Tibial nerve (tissue), 4 donors: ENCODE data around the gene GPR180. TPM values are rescaled to one million over a fixed set of nuclear protein-coding genes. Genes with fewer than 3 reads are reported as not detected.

Source experiments
- DNase-seq, 2 donors: peaks; one replicate each; pipeline ENCODE4 v3.0.0-alpha.2; 2019; ENCODE audit warnings: low spot score in 2 of 2
- H3K27ac ChIP-seq, 4 donors: fragments of 200-600 bp; sonication (generic) in 3 of 4; one replicate each; pipeline ENCODE4 v1.5.1; 2017 to 2019; ENCODE audit warnings: mild to moderate bottlenecking in 1 of 4
- H3K27me3 ChIP-seq, 2 donors: fragments of 200-600 bp; sonication (generic) in 1 of 2; one replicate each; pipeline versions ENCODE4 v1.5.1 to v1.6.0; 2017 to 2019
- H3K36me3 ChIP-seq, 3 donors: fragments of 200-600 bp; sonication (generic); one replicate each; pipeline ENCODE4 v1.5.1; 2018 to 2019
- H3K4me1 ChIP-seq, 4 donors: fragments of 200-600 bp; sonication (generic) in 3 of 4; one replicate each; pipeline ENCODE4 v1.5.1; 2017 to 2019
- H3K4me3 ChIP-seq, 4 donors: fragments of 200-600 bp; sonication (generic) in 3 of 4; one replicate each; pipeline ENCODE4 v1.5.1; 2017 to 2019; ENCODE audit warnings: mild to moderate bottlenecking in 1 of 4, moderate library complexity in 1 of 4
- H3K9me3 ChIP-seq, 4 donors: fragments of 200-600 bp; sonication (generic) in 3 of 4; one replicate each; pipeline ENCODE4 v1.5.1; 2017 to 2019
- CTCF ChIP-seq, 5 experiments: fragments of 200-600 bp in 3 of 5; fragments of 450-650 bp in 2 of 5; sonication (generic) in 3 of 5; IDR thresholded peaks; one replicate each; pipeline ENCODE4 v1.5.1; 2016 to 2019; ENCODE audit warnings: antibody characterized with exemption in 5 of 5, mild to moderate bottlenecking in 3 of 5, moderate library complexity in 2 of 5
- EP300 ChIP-seq, 2 donors: sonication (generic); formaldehyde crosslinking; IDR thresholded peaks; one replicate each; pipeline ENCODE4 v1.6.1; 2017; ENCODE audit warnings: antibody characterized with exemption in 2 of 2, mild to moderate bottlenecking in 1 of 2
- POLR2A ChIP-seq, 2 donors: fragments of 450-650 bp; IDR thresholded peaks; one replicate each; pipeline ENCODE4 v1.6.1; 2017; ENCODE audit warnings: antibody characterized with exemption in 2 of 2, mild to moderate bottlenecking in 2 of 2, moderate library complexity in 2 of 2
- WGBS, 2 donors: methylation state at CpG; one replicate each; pipeline ENCODE4 v1.1.5; 2018; 5-methylcytosine and 5-hydroxymethylcytosine counted together
- total RNA-seq, 4 donors: library from RNA; depleted of rRNA; stranded (reverse); fragments of >200 nt; gene quantifications; one replicate each; pipeline ENCODE4 v1.1.0, GENCODE V29; 2016

Gene GPR180
- total RNA-seq, 4 donors from 2014 or later: 2.9 to 9.0 (median 5.2) TPM

- H3K27ac ChIP-seq: peak within 1 kb of the TSS; percentile 2 to 85 (median 78)
- H3K36me3 ChIP-seq: peaks cover 0 to 17% (median 3%) of the 10 kb centered on the region in 3 donors
- WGBS, 2 donors: 1 to 2% methylated on average over 19 to 33 of the region's 41 CpGs
- TF ChIP-seq EP300 (IDR thresholded peaks at IDR 0.05) (peak in 1 of 2 donors; percentile 93), CTCF (IDR thresholded peaks at IDR 0.05) (peak in 3 of 5 experiments; percentile 21 to 45 (median 34)), POLR2A (IDR thresholded peaks at IDR 0.05) (peak; percentile 41 to 72)
- H3K4me1 ChIP-seq: peaks cover 0 to 34% (median 15%) of the 10 kb centered on the region in 4 donors
- H3K9me3 ChIP-seq: no peaks in the 10 kb centered on the region
- peak within 1 kb of the TSS; percentile 48 to 75 (median 68) for H3K4me3 ChIP-seq
- peak; percentile 77 to 78 for DNase-seq
- H3K27me3 ChIP-seq: no peaks in the 10 kb centered on the region
Observed at GRCh38 chr13:94595950-94596574, 5.6 kb upstream of the GPR180 start, which contains the start of gene TGDS. Gene TGDS (minus strand): TSS chr13:94596152. CDS start chr13:94596136, 16 bp downstream.

GRCh38 chr13:94596575-94596971 is 5.1 kb upstream of the GPR180 start:
- H3K9me3 ChIP-seq: no peaks in the 10 kb centered on the region
- peak overlapping the region in 3 of 4 donors; percentile 2 to 85 (median 76) for H3K27ac ChIP-seq
- peaks cover 0 to 13% (median 0%) of the 10 kb centered on the region in 3 donors for H3K36me3 ChIP-seq
- H3K27me3 ChIP-seq: no peaks in the 10 kb centered on the region
- peaks cover 0 to 37% (median 15%) of the 10 kb centered on the region in 4 donors for H3K4me1 ChIP-seq
- WGBS, 2 donors: 74 to 80% methylated on average over 19 to 20 of the region's 20 CpGs
- H3K4me3 ChIP-seq: peak overlapping the region; percentile 48 to 75 (median 68)
- DNase-seq: no peak
- TF ChIP-seq CTCF (IDR thresholded peaks at IDR 0.05) (no peak), POLR2A (IDR thresholded peaks at IDR 0.05) (no peak), EP300 (IDR thresholded peaks at IDR 0.05) (no peak)

DNA sequence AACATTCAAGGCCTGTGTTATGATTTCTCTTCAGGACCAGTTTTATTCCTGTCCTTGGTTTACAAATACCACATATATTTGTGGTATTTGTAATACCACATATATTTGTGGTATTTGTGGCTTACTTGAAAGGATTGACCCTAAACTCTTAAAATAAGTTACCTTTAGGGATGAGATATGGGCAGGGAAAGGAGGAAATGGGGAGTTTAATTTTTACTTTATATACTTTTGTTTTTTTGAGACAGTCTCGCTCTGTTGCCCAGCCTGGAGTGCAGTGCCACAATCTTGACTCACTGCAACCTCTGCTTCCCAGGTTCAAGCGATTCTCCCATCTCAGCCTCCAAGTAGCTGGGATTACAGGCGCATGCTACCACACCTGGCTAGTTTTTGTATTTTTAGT is 3.4 kb upstream of the GPR180 start:
- H3K36me3 ChIP-seq: no peaks in the 10 kb centered on the region
- no peak for TF ChIP-seq EP300 (IDR thresholded peaks at IDR 0.05)
- no peak for TF ChIP-seq POLR2A (IDR thresholded peaks at IDR 0.05)
- TF ChIP-seq CTCF (IDR thresholded peaks at IDR 0.05): no peak
- H3K27me3 ChIP-seq: no peaks in the 10 kb centered on the region
- WGBS, 2 donors: 96 to 99% methylated on average over 3 of the region's 3 CpGs
- H3K9me3 ChIP-seq: no peaks in the 10 kb centered on the region
- H3K4me3 ChIP-seq: no peak overlapping the region
- H3K27ac ChIP-seq: no peak overlapping the region
- DNase-seq: no peak
- H3K4me1 ChIP-seq: peaks cover 0 to 42% (median 21%) of the 10 kb centered on the region in 4 donors

DNA sequence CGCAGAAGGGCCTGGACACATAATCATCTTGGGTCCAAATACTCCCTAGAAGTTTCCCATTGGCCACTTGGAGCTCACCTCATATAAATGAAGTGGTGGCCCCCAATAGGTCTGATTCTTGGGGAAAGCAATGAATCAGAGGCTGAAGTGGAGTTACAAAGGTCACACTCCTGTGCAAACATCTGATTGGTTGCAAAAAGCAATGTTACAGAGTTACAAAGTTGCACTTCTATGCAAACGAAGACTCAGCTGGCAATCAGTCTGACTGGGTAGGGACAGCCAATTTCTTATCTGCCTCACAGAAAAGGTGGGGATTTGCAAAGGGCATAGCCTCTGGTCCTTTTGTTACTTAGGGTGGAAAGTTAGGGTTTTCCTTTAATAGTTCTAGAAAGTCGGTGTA is 1.8 kb upstream of the GPR180 start:
- DNase-seq: no peak
- Histone ChIP-seq H3K4me1 (peaks cover 0 to 27% (median 13%) of the 10 kb centered on the region in 4 donors), H3K36me3 (no peaks in the 10 kb centered on the region), H3K27ac (no peak overlapping the region), H3K9me3 (no peaks in the 10 kb centered on the region), H3K27me3 (no peaks in the 10 kb centered on the region), H3K4me3 (no peak overlapping the region)
- TF ChIP-seq CTCF (IDR thresholded peaks at IDR 0.05) (no peak), POLR2A (IDR thresholded peaks at IDR 0.05) (no peak)
- 88 to 93% methylated on average over 3 of the region's 3 CpGs for WGBS, 2 donors

- Histone ChIP-seq H3K36me3 (peaks cover 0 to 18% (median 0%) of the 10 kb centered on the region in 3 donors), H3K4me1 (peaks cover 0 to 17% (median 8%) of the 10 kb centered on the region in 4 donors), H3K4me3 (peak overlapping the region; percentile 72 to 99 (median 92)), H3K27ac (peak overlapping the region; percentile 63 to 93 (median 86)), H3K27me3 (no peaks in the 10 kb centered on the region), H3K9me3 (no peaks in the 10 kb centered on the region)
- TF ChIP-seq EP300 (IDR thresholded peaks at IDR 0.05): no peak
- no peak for TF ChIP-seq CTCF (IDR thresholded peaks at IDR 0.05)
- no peak for TF ChIP-seq POLR2A (IDR thresholded peaks at IDR 0.05)
- DNase-seq: no peak
- whole genome bisulfite sequencing, 2 donors: 17 to 29% methylated on average over 1 of the region's 1 CpG
Observed at GRCh38 chr13:94602467-94602866, 810 bp downstream of the GPR180 start.
